Esophagus muscularis mucosa (tissue), 3 donors: ENCODE results near the gene CD6.

Source experiments
- POLR2A ChIP-seq: fragments of 450-650 bp; IDR thresholded peaks from one replicate; pipeline ENCODE4 v1.6.1; 2017; ENCODE audit warnings: antibody characterized with exemption, moderate library complexity, mild to moderate bottlenecking, low read depth
- TF ChIP-seq, protein P1 (sequence below), 3 experiments: fragments of 200-600 bp in 2 of 3; fragments of 450-650 bp in 1 of 3; sonication (generic) in 2 of 3; IDR thresholded peaks; one replicate each; pipeline ENCODE4 v1.5.1; 2017 to 2019; ENCODE audit warnings: antibody characterized with exemption in 3 of 3, mild to moderate bottlenecking in 2 of 3, moderate library complexity in 1 of 3

DNA sequence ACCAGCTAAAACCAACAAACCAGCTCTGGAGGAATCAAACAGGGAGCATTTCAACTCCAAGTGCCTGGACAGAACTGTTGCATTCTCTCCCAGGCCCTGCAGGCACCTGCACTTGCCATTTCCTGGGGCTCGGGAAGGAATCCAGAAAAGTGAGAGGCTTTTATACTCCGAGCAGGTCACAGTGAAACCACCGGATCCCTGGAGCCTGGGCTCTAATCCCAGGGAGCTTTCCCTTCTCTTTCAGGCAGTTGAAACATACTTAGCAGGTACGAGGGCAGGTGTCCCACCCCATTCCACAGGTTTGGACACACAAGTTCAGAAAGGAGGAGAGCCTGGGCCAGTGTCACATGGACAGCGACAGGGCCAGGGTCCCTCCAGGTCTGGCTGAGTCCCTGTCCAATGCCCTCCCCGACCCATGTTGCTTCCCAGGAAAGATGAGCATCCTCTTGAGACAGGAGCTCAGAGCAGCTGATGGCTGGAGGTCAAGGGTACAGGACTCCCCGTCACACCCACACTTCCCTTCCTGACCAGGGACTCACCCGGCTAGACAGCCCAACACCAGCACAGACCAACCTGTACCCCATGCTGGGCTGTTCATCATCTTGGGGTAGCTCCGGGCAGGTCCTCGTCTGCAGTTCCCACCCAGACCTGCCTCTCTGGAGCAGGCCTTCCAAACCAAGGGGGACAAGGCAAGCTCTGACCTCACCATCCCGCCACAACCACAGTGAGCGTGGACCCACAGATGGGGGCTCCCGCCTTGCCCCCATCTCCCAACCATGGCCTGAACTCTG is 80.9 kb downstream of the CD6 start:
- TF ChIP-seq, protein P1, sequence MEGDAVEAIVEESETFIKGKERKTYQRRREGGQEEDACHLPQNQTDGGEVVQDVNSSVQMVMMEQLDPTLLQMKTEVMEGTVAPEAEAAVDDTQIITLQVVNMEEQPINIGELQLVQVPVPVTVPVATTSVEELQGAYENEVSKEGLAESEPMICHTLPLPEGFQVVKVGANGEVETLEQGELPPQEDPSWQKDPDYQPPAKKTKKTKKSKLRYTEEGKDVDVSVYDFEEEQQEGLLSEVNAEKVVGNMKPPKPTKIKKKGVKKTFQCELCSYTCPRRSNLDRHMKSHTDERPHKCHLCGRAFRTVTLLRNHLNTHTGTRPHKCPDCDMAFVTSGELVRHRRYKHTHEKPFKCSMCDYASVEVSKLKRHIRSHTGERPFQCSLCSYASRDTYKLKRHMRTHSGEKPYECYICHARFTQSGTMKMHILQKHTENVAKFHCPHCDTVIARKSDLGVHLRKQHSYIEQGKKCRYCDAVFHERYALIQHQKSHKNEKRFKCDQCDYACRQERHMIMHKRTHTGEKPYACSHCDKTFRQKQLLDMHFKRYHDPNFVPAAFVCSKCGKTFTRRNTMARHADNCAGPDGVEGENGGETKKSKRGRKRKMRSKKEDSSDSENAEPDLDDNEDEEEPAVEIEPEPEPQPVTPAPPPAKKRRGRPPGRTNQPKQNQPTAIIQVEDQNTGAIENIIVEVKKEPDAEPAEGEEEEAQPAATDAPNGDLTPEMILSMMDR (IDR thresholded peaks at IDR 0.05) = no peak
- no peak for TF ChIP-seq POLR2A
